GM21381 (cell line): ENCODE measurements around the gene PIP5K1C.

Source experiments
- ATAC-seq: cut with Tn5 transposase; IDR thresholded peaks from one replicate; pipeline ENCODE4 v1.9.1; 2021; ENCODE audit warnings: mild to moderate bottlenecking, moderate library complexity; ENCODE audit not compliant: unreplicated experiment

The PIP5K1C gene

GRCh38 chr19:3664879-3665642, 35.2 kb downstream of the PIP5K1C start:
- ATAC-seq: no peak

- no peak for ATAC-seq
Observed at GRCh38 chr19:3663838-3664237, 36.4 kb downstream of the PIP5K1C start.

- no peak for ATAC-seq
Observed at GRCh38 chr19:3661284-3662238, 38.7 kb downstream of the PIP5K1C start.

GRCh38 chr19:3660493-3661219, 39.6 kb downstream of the PIP5K1C start:
- ATAC-seq: no peak

GRCh38 chr19:3659746-3660112, 40.5 kb downstream of the PIP5K1C start:
- no peak for ATAC-seq

GRCh38 chr19:3658870-3659745, 41.2 kb downstream of the PIP5K1C start:
- no peak for ATAC-seq

GRCh38 chr19:3658004-3658869, 42.0 kb downstream of the PIP5K1C start:
- no peak for ATAC-seq

- no peak for ATAC-seq
Observed at GRCh38 chr19:3657395-3657769, 42.9 kb downstream of the PIP5K1C start.

- no peak for ATAC-seq
Observed at GRCh38 chr19:3656747-3657394, 43.4 kb downstream of the PIP5K1C start.

GRCh38 chr19:3656073-3656746, 44.1 kb downstream of the PIP5K1C start:
- no peak for ATAC-seq

- ATAC-seq: no peak
Observed at GRCh38 chr19:3655402-3656072, 44.7 kb downstream of the PIP5K1C start.

GRCh38 chr19:3653865-3654513, 46.3 kb downstream of the PIP5K1C start:
- ATAC-seq: no peak

- no peak for ATAC-seq
Observed at GRCh38 chr19:3653081-3653795, 47.0 kb downstream of the PIP5K1C start.

- no peak for ATAC-seq
Observed at GRCh38 chr19:3652422-3652821, 47.8 kb downstream of the PIP5K1C start.

GRCh38 chr19:3651684-3652083, 48.6 kb downstream of the PIP5K1C start:
- ATAC-seq: no peak

GRCh38 chr19:3649888-3650287, 50.4 kb downstream of the PIP5K1C start:
- no peak for ATAC-seq
